HG02852 (cell line): ENCODE results near the gene PFKP.
"Not testable (repeated sequence)": the region's sequence is repeated elsewhere in the genome, so short reads cannot be mapped to it uniquely, and the experiment has no call there.

Source experiments
- ATAC-seq: cut with Tn5 transposase; IDR thresholded peaks from one replicate; pipeline ENCODE4 v1.9.1; 2021; ENCODE audit warnings: mild to moderate bottlenecking, moderate library complexity; ENCODE audit not compliant: unreplicated experiment

The PFKP gene

GRCh38 chr10:3046981-3047547 is 20.3 kb upstream of the PFKP start:
- no peak for ATAC-seq

DNA sequence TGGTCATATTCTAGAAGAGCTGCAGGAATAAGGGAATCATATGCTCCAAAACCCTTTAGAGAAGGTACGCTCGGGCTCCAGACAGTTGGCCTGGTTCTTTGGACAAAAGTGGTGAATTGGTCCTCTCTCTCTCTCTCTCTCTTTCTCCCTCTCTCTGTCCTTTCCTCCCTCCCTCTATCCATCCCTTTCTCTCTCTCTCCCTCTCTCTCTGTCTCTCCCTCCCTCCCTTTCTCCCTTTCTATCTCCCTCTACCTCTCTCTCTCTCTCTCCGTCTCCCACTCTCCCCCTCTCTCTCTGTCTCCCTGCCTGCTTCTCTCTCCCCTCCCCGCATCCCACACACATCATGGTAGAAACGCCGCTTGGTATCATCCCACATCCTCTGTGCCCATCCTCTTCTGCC is 19.8 kb upstream of the PFKP start:
- ATAC-seq = no peak

DNA sequence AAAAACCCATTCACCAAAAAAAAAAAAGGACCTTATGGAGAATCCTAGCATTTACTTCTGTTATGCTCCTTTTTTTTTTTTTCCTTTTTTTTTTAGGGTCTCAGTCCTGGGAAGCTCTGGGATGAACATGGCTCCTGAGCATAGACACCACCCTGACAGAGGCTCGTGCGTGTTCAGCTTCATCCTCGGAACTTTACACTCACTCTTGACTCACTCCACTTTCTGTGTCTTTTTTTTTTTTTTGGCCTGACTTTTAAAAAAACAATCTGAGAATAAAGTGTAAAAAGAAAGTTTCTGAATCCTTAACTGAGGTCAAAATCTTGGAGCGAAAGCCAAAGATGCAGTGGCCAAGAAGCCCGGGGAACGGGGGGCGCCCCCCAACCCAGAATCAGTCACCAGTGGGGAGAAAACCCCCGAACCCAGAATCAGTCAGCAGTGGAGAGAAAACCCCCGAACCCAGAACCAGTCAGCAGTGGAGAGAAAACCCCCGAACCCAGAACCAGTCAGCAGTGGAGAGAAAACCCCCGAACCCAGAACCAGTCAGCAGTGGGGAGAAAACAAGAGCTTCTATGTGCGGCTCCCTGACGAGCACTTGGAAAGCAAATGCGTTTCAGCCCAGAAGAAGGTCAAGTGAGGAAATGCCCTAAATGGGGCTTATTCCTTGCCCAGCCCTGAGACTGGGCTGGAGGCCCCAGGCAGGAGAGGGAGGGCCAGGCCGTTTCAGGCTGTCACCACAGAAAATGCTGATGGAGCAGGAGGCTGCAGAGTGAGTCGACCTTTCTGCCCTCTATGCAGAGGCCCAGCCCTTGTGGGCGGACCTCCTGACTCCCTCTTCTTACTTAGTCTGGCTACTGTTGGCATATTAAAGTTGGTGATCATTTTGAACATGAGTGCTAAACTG is 19.0 kb upstream of the PFKP start:
- no peak for ATAC-seq

GRCh38 chr10:3051692-3052091 is 15.7 kb upstream of the PFKP start:
- no peak for ATAC-seq

DNA sequence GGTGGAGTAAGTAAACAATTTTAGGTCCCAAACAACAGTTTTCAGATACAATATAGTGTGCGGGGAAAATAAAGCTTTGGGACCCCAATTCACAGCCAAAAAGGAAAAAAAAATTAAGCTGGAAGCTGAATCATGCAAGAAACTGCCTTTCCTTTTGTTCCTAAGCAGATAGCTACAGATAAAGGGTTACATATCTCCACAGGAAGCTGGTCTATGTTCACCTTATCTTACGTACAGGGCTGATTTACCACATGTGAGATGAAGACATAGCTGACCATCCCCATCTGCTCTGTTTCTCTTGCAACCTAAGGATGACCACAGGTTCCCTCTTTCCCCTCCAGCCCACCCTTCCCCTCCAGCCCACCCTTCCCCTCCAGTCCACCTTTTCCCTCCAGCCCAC is 14.2 kb upstream of the PFKP start:
- no peak for ATAC-seq

GRCh38 chr10:3054183-3054850 is 13.0 kb upstream of the PFKP start:
- ATAC-seq = no peak

DNA sequence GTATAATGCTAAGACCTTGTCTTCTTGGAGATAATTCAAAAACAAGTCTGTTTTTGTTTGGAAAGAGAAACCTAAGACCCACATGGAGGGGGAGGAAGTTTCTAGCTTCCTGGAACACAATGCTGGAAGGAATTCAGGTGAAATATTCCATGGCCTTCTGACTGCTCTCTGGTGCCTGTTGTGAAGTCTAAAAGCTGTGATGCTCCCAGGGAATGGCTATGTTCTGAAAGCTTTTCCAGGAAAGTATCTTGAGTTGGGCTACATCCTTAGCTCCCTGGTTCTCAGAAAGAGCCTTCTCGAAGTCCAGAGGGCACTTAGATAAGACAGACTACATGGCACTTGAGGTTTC is 12.5 kb upstream of the PFKP start:
- no peak for ATAC-seq

DNA sequence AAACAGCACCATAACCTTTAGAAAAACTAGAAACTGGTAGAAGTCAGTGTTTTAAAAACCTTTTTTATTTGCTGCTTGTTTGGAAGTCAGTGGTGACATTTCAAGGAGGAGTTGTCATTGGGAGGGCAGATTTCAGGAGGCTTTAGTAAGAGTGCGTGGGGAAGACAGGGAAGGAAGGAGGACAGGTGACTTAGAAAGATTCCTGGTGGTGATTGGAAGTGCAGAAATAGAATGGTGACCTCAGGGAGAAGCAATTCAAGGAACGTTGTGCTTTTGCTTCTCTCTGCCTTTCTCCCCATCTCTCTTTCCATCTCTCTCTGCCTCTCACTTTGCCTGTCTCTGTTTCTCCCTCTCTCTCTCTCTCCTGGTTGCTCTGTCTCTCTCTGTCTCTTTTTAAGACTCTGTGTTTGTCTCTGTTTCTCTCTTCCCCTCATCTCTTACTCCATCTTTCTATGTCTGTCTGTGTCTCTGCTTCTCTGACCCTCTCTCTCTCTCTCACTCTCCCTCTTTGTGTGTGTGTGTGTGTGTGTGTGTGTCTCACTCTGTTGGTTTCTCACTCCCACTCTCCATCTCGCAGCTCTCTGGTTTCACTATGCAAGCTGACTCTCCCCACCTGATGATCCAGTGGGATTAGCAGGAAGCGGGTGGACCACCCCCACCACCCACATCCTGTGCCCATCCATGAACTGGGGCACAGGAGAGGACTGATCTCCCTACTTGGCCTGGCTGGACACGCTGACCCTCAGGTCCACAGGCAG is 10.9 kb upstream of the PFKP start:
- ATAC-seq = no peak

DNA sequence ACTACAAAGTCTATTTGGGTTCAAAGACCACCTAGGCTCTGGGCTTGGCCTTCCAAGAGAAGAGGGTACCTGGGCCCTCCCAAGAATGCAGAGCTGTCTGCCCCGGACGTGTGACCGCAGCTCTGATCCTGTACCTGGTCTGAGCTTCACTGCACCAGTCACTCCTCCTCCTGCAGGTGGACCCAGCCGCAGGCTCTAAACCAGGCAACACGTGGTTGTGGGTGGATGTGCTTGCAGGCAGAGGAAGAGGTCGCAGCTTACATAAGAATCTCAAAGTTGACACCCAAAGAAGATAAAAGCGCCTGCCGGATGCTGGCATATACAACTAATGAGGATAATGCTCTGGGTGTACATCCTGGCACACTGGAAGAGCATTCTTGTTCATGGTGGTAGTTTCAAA is 9.4 kb upstream of the PFKP start:
- no peak for ATAC-seq

- ATAC-seq = no peak
Observed at GRCh38 chr10:3059974-3060373, 7.4 kb upstream of the PFKP start.

GRCh38 chr10:3060481-3060889 is 6.9 kb upstream of the PFKP start:
- no peak for ATAC-seq

GRCh38 chr10:3061323-3061898 is 5.9 kb upstream of the PFKP start:
- ATAC-seq = not testable (repeated sequence)

GRCh38 chr10:3062502-3063186 is 4.7 kb upstream of the PFKP start:
- ATAC-seq = no peak

GRCh38 chr10:3064423-3064822 is 2.9 kb upstream of the PFKP start:
- no peak for ATAC-seq

- ATAC-seq = no peak
Observed at GRCh38 chr10:3065622-3066021, 1.7 kb upstream of the PFKP start.

- ATAC-seq = no peak
Observed at GRCh38 chr10:3066317-3067117, 831 bp upstream of the PFKP start.

GRCh38 chr10:3067859-3068179 is 471 bp downstream of the PFKP start:
- peak; percentile 6 for ATAC-seq

GRCh38 chr10:3068201-3068967 is 1.0 kb downstream of the PFKP start:
- peak; percentile 43 for ATAC-seq
